Astrocyte of the cerebellum (primary cell): Measurements from ENCODE around the gene TNN.

Source experiments
- DNase-seq: peaks from one replicate; pipeline ENCODE4 v3.0.0-alpha.2; 2011; ENCODE audit warnings: low read depth
- H3K4me3 ChIP-seq: 2 replicates; pipeline ENCODE4 v1.5.1; 2011; ENCODE audit warnings: mild to moderate bottlenecking, low read depth, low read length, moderate library complexity
- CTCF ChIP-seq: IDR thresholded peaks from 2 replicates; pipeline ENCODE4 v1.5.1; 2012; ENCODE audit warnings: low read length, low read depth, moderate library complexity, mild to moderate bottlenecking; ENCODE audit errors: missing control alignments
- in situ Hi-C: cut with HindIII; loops from 2 replicates; pipeline ENCODE4 v1.10.0; 2017; ENCODE audit warnings: low sequenced_read_pairs

The TNN gene

GRCh38 chr1:175176246-175176645 is 108.6 kb downstream of the TNN start:
- H3K4me3 ChIP-seq, result no peak overlapping the region
- DNase-seq, result no peak
- in situ Hi-C loops, result no loop called here
- no peak for TF ChIP-seq CTCF

- TF ChIP-seq CTCF, result no peak
- no peak for DNase-seq
- H3K4me3 ChIP-seq, result no peak overlapping the region
- in situ Hi-C loops, result no loop called here
Measured at GRCh38 chr1:175178056-175178455, 110.4 kb downstream of the TNN start.

- DNase-seq, result no peak
- TF ChIP-seq CTCF, result no peak
- no peak overlapping the region for H3K4me3 ChIP-seq
- in situ Hi-C loops, result no loop called here
Measured at GRCh38 chr1:175178456-175178855, 110.8 kb downstream of the TNN start.

- in situ Hi-C loops, result no loop called here
- TF ChIP-seq CTCF, result no peak
- no peak overlapping the region for H3K4me3 ChIP-seq
- DNase-seq, result no peak
Measured at GRCh38 chr1:175179837-175180590, 112.4 kb downstream of the TNN start.

GRCh38 chr1:175182201-175182746 is 114.6 kb downstream of the TNN start:
- TF ChIP-seq CTCF, result no peak
- in situ Hi-C loops, result no loop called here
- no peak overlapping the region for H3K4me3 ChIP-seq
- DNase-seq, result no peak

- in situ Hi-C loops, result no loop called here
- no peak overlapping the region for H3K4me3 ChIP-seq
- no peak for DNase-seq
- TF ChIP-seq CTCF, result no peak
Measured at GRCh38 chr1:175183586-175183985, 116.0 kb downstream of the TNN start.
